ENCODE measurements around the gene TAGLN2. TPM values are rescaled to one million over a fixed set of nuclear protein-coding genes. Genes with fewer than 3 reads are reported as not detected.

TAGLN2 gene
- total and polyA plus RNA-seq, 4 donors, result 483 to 788 (median 749) TPM

GRCh38 chr1:159941591-159942560 is 16.6 kb upstream of the TAGLN2 start:
- Histone ChIP-seq H3K4me3 (no peak overlapping the region), H3K36me3 (ENCODE audit: control insufficient read depth in 4 of 4, insufficient read depth in 4 of 4, low read length in 4 of 4) (no peaks in the 10 kb centered on the region), H3K9ac (ENCODE audit: insufficient read depth in 1 of 2, low read length in 2 of 2) (peak overlapping the region in 1 of 2 donors; percentile 21), H3K27me3 (ENCODE audit: control insufficient read depth in 3 of 3, insufficient read depth in 3 of 3, low read length in 2 of 3) (no peaks in the 10 kb centered on the region), H3K27ac (ENCODE audit: low read depth in 1 of 2, low read length in 1 of 2) (no peak overlapping the region), H3K4me1 (ENCODE audit: control insufficient read depth in 5 of 5, insufficient read depth in 5 of 5, low read length in 5 of 5) (peaks cover 0 to 27% (median 11%) of the 10 kb centered on the region in 5 donors), H3K9me3 (ENCODE audit: control insufficient read depth in 4 of 4, insufficient read depth in 3 of 4, low read length in 3 of 4) (no peaks in the 10 kb centered on the region)
- WGBS, 2 donors, result 79 to 83% methylated on average over 14 to 15 of the region's 15 CpGs
- no peak for TF ChIP-seq CTCF (IDR thresholded peaks at IDR 0.05; ENCODE audit: control extremely low read depth, extremely low read depth)
- DNase-seq (peak in 1 of 3 donors; percentile 17), ATAC-seq (ENCODE audit: insufficient read depth, low FRiP score) (no peak)

- WGBS, 2 donors, result 82 to 86% methylated on average over 5 of the region's 5 CpGs
- Histone ChIP-seq H3K9ac (ENCODE audit: insufficient read depth in 1 of 2, low read length in 2 of 2) (peak overlapping the region in 1 of 2 donors; percentile 21), H3K27me3 (ENCODE audit: control insufficient read depth in 3 of 3, insufficient read depth in 3 of 3, low read length in 2 of 3) (no peaks in the 10 kb centered on the region), H3K4me3 (no peak overlapping the region), H3K36me3 (ENCODE audit: control insufficient read depth in 4 of 4, insufficient read depth in 4 of 4, low read length in 4 of 4) (no peaks in the 10 kb centered on the region), H3K9me3 (ENCODE audit: control insufficient read depth in 4 of 4, insufficient read depth in 3 of 4, low read length in 3 of 4) (no peaks in the 10 kb centered on the region), H3K27ac (ENCODE audit: low read depth in 1 of 2, low read length in 1 of 2) (no peak overlapping the region), H3K4me1 (ENCODE audit: control insufficient read depth in 5 of 5, insufficient read depth in 5 of 5, low read length in 5 of 5) (peaks cover 0 to 30% (median 16%) of the 10 kb centered on the region in 5 donors)
- no peak for TF ChIP-seq CTCF (IDR thresholded peaks at IDR 0.05; ENCODE audit: control extremely low read depth, extremely low read depth)
- DNase-seq (no peak), ATAC-seq (ENCODE audit: insufficient read depth, low FRiP score) (no peak)
Observed at GRCh38 chr1:159941141-159941540, 15.8 kb upstream of the TAGLN2 start.

DNA sequence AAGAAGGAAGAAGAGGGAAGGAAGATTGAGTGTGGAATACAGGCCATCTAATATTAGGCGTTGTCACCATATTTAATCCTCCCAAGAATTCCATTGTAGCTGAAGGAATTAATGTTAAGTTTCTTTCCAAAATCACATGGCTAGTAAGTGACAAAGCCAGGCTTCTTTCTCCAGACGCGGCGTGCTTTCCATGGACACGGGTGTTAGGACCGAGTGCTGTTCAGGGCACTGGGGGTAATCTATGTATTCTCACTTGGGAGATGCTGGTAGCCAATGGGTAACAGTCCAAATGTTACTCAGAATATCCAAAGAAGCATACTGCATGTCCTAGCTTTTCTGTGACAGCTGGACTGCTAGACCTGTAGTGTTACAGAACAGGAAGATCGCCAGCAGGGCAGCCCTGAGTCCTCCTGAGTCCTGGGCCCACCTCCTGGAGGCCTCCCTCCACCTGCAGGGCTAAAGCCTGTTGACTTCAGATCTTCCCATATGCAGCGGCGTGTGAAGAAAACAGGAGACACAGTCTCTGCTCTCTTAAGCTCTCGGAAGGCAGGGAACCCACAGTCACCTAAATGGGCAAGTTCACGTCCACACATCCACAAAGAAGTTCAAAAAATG is 14.8 kb upstream of the TAGLN2 start:
- peaks cover 0 to 22% (median 12%) of the 10 kb centered on the region in 5 donors for H3K4me1 ChIP-seq (ENCODE audit: control insufficient read depth in 5 of 5, insufficient read depth in 5 of 5, low read length in 5 of 5)
- no peak overlapping the region for H3K9ac ChIP-seq (ENCODE audit: insufficient read depth in 1 of 2, low read length in 2 of 2)
- DNase-seq (no peak), ATAC-seq (ENCODE audit: insufficient read depth, low FRiP score) (no peak)
- 88 to 94% methylated on average over 11 of the region's 11 CpGs for WGBS, 2 donors
- TF ChIP-seq CTCF (IDR thresholded peaks at IDR 0.05; ENCODE audit: control extremely low read depth, extremely low read depth), result no peak
- H3K36me3 ChIP-seq (ENCODE audit: control insufficient read depth in 4 of 4, insufficient read depth in 4 of 4, low read length in 4 of 4), result no peaks in the 10 kb centered on the region
- no peak overlapping the region for H3K27ac ChIP-seq (ENCODE audit: low read depth in 1 of 2, low read length in 1 of 2)
- no peaks in the 10 kb centered on the region for H3K9me3 ChIP-seq (ENCODE audit: control insufficient read depth in 4 of 4, insufficient read depth in 3 of 4, low read length in 3 of 4)
- H3K4me3 ChIP-seq, result no peak overlapping the region
- no peaks in the 10 kb centered on the region for H3K27me3 ChIP-seq (ENCODE audit: control insufficient read depth in 3 of 3, insufficient read depth in 3 of 3, low read length in 2 of 3)
